Thoracic aorta (tissue), 2 donors: ENCODE results near the gene ZNF485. TPM values are rescaled to one million over a fixed set of nuclear protein-coding genes. Genes with fewer than 3 reads are reported as not detected.
"Not testable (repeated sequence)": the region's sequence is repeated elsewhere in the genome, so short reads cannot be mapped to it uniquely, and the experiment has no call there.

Experiments
- ATAC-seq: fragments of 150-250 bp; one replicate; pipeline ENCODE4 v1.8.0; 2017; ENCODE audit warnings: low read depth; ENCODE audit not compliant: insufficient number of reproducible peaks, low FRiP score
- DNase-seq: peaks from one replicate; pipeline ENCODE4 v3.0.0-alpha.2; 2020; ENCODE audit warnings: low spot score
- H3K27ac ChIP-seq, 2 donors: fragments of 200-600 bp; sonication (generic); 1 replicate in 1 of 2; 2 replicates in 1 of 2; pipeline ENCODE4 v1.5.1; 2016; ENCODE audit warnings: mild to moderate bottlenecking in 2 of 2, moderate library complexity in 2 of 2
- H3K27me3 ChIP-seq: fragments of 200-600 bp; sonication (generic); replicated peaks from 2 replicates; pipeline ENCODE4 v1.6.0; 2016; ENCODE audit warnings: mild to moderate bottlenecking; ENCODE audit not compliant: insufficient read depth
- H3K36me3 ChIP-seq: fragments of 200-600 bp; sonication (generic); one replicate; pipeline ENCODE4 v1.5.1; 2016
- H3K4me1 ChIP-seq, 2 donors: fragments of 200-600 bp; sonication (generic); 1 replicate in 1 of 2; 2 replicates in 1 of 2; pipeline versions ENCODE4 v1.5.1 to v1.6.0; 2016; ENCODE audit warnings: low read depth in 2 of 2, mild to moderate bottlenecking in 1 of 2; ENCODE audit not compliant: control insufficient read depth in 1 of 2
- H3K4me3 ChIP-seq: fragments of 200-600 bp; sonication (generic); 2 replicates; pipeline ENCODE4 v1.5.1; 2016; ENCODE audit warnings: mild to moderate bottlenecking
- H3K9me3 ChIP-seq: fragments of 200-600 bp; sonication (generic); 2 replicates; pipeline ENCODE4 v1.5.1; 2016
- CTCF ChIP-seq: fragments of 200-600 bp; sonication (generic); IDR thresholded peaks from one replicate; pipeline ENCODE4 v1.5.1; 2019; ENCODE audit warnings: antibody characterized with exemption
- total RNA-seq, 2 donors: library from RNA; depleted of rRNA; stranded (reverse); fragments of >200 nt; gene quantifications; one replicate each; pipeline versions ENCODE4 v1.1.0 to v1.2.3, GENCODE V29; 2016

Gene ZNF485
- total RNA-seq, 2 donors from 2014 or later: 3.5 TPM; not detected in 1

GRCh38 chr10:43585046-43585445 is 21.2 kb upstream of the ZNF485 start:
- Histone ChIP-seq H3K36me3 (no peaks in the 10 kb centered on the region), H3K9me3 (no peaks in the 10 kb centered on the region), H3K4me3 (no peak overlapping the region), H3K4me1 (no peaks in the 10 kb centered on the region), H3K27ac (no peak overlapping the region), H3K27me3 (no peaks in the 10 kb centered on the region)
- no peak for DNase-seq
- no peak for ATAC-seq
- no peak for TF ChIP-seq CTCF

GRCh38 chr10:43585981-43586729 is 20.1 kb upstream of the ZNF485 start:
- Histone ChIP-seq H3K4me1 (no peaks in the 10 kb centered on the region), H3K36me3 (no peaks in the 10 kb centered on the region), H3K27me3 (no peaks in the 10 kb centered on the region), H3K9me3 (no peaks in the 10 kb centered on the region), H3K27ac (no peak overlapping the region), H3K4me3 (no peak overlapping the region)
- no peak for TF ChIP-seq CTCF
- DNase-seq: no peak
- no peak for ATAC-seq

GRCh38 chr10:43586730-43587115 is 19.5 kb upstream of the ZNF485 start:
- not testable (repeated sequence) for DNase-seq, H3K4me3 ChIP-seq, H3K27ac ChIP-seq, H3K9me3 ChIP-seq, H3K4me1 ChIP-seq, H3K36me3 ChIP-seq, H3K27me3 ChIP-seq, ATAC-seq

- no peaks in the 10 kb centered on the region for H3K27me3 ChIP-seq
- no peak for ATAC-seq
- no peaks in the 10 kb centered on the region for H3K36me3 ChIP-seq
- H3K4me1 ChIP-seq: no peaks in the 10 kb centered on the region
- no peak for DNase-seq
- no peaks in the 10 kb centered on the region for H3K9me3 ChIP-seq
- no peak overlapping the region for H3K4me3 ChIP-seq
- H3K27ac ChIP-seq: no peak overlapping the region
- TF ChIP-seq CTCF: no peak
These were observed 14.8 kb upstream of the ZNF485 start for GRCh38 chr10:43591303-43591904.

GRCh38 chr10:43594944-43595589 is 11.2 kb upstream of the ZNF485 start:
- Histone ChIP-seq H3K4me1 (no peaks in the 10 kb centered on the region), H3K36me3 (no peaks in the 10 kb centered on the region), H3K9me3 (no peaks in the 10 kb centered on the region), H3K27ac (no peak overlapping the region), H3K4me3 (peak overlapping the region; percentile 60), H3K27me3 (no peaks in the 10 kb centered on the region)
- ATAC-seq (no peak), DNase-seq (no peak)
- TF ChIP-seq CTCF: no peak
